Stimulated activated CD8-positive, alpha-beta memory T cell treated with anti-CD3 and anti-CD28 coated beads, Interleukin-2, amount 100 ng/mL, for 1 hour (primary cell): ENCODE data around the gene HOXB8.

Experiments used
- DNase-seq, 2 donors: peaks; one replicate each; pipeline ENCODE4 v3.0.0-alpha.2; 2020; ENCODE audit warnings: low read depth in 2 of 2

HOXB8 gene

DNA sequence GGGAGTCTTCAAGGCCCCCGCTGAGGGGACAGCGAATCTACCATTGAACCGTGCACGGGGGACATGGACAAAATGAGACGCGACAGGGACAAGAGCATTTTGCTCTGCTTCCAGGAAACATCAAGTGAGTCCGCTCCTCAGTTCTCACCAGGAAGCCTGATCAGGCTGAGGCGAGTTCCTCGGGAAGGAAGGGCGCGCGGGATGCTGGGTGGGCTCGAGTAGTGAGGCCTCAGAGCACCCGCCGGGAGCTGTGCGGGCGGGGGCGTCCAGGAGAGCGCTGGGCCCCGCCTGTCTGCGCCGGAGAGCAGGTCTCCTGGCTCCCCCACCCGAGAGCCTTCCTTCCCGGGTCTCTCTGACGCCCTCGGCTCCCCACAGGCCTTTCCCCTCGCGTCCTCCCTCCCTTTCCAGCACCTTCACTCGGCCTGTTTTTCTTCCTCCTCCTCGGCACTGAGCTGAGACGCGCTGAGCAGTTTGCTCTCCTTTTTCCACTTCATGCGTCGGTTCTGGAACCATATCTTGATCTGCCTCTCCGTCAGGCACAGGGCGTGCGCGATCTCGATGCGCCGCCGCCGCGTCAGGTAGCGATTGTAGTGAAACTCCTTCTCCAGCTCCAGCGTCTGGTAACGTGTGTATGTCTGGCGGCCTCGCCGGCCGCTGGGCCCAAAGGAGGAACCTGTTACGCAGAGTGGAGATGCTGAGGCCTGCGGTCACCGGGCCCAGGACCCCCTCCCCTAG lies 18.9 kb downstream of the HOXB8 start:
- DNase-seq, result no peak

DNA sequence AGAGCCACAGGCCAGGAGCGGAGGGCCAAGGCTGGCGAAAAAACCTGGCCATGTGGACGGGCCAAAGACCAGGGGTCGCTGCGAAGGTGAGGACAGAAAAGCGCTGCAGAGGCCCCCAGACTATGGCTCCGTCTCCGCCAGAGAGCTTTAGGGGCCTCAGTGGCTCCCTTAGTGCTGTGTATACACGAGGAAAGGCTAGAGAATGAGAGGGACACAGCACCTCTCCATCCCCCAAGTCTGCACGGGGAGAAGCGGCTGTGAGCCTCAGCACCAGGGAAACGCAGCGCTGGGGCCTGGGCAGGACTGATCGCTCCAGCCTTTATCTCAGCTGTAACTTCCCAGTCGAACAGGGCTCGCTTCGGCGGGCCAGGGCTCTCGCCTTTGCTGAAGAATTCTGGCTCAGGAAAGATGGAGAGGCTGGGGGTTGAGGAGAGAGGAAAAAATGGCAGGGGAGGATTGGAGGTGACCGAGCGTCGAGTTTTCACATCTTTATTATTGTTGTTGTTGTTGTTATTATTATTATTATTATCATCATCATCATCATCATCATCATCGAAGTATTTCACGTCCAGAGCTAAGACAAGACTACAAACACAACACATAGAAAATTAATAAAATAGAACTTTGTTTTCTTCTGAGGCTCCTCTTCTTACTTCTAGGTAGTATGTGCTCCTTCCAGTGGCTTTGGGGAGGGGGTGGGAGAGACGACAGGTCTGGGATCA lies 19.7 kb downstream of the HOXB8 start:
- DNase-seq, result no peak

GRCh38 chr17:48594538-48595277 lies 20.4 kb downstream of the HOXB8 start:
- no peak for DNase-seq

GRCh38 chr17:48593840-48594537 lies 21.1 kb downstream of the HOXB8 start:
- DNase-seq, result peak; percentile 58 to 66

DNA sequence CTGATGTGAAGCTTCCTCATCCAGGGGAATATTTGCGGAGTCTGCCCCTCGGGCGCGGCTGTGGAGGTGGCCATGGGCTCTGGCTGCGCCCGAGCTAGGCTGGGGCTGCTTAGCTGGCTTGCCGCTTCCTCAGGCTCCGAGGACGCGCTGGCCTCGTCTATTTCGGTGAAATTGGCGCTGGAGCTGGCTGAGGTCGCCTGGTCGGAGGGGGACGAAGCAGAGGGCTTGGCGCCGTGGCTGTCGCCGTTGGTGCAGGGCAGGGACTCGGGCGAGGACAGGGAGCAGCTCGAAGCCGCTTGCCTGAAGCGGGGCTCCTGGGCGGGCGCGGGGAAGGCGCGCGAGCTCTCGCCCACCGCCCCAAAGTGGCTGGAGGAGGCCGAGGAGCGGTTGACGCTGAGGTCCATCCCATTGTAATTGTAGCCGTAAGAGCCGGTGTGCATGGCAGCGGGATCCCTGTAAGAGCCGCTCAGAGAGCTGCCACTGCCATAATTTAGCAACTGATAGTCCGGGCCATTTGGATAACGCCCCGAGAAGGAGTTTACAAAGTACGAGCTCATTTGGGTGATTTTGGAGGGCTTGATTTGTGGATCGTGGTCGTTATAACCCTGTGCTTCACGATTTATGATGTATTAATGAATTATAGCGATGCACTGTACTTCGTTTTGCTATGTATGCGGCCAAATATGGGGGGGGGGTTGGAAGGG lies 21.8 kb downstream of the HOXB8 start, which contains the start of gene HOXB5:
HOXB5 (minus strand) TSS at position 654 of the 704 bp plus-strand sequence; CDS start at position 557, 97 bp downstream.
- DNase-seq, result no peak

GRCh38 chr17:48592577-48592976 lies 22.5 kb downstream of the HOXB8 start:
- no peak for DNase-seq

DNA sequence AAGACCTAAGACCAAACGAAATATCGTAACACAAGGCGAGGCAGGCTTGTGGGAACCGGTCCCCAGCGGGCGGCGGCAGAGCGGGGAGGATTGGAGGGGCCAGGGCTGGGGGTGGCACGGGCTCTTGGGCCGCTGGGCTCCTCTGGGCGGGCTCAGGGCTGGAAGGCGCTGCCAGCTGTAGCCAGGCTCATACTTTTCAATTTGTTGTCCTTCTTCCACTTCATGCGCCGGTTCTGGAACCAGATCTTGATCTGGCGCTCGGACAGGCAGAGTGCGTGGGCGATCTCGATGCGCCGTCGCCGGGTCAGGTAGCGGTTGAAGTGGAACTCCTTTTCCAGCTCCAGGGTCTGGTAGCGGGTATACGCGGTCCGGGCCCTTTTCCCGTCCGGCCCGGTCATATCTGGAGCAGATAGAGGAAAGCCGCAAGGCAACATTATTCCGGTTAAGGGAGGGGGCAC lies 23.0 kb downstream of the HOXB8 start:
- DNase-seq, result no peak

GRCh38 chr17:48591255-48592056 lies 23.6 kb downstream of the HOXB8 start:
- DNase-seq, result no peak

GRCh38 chr17:48590607-48591161 lies 24.4 kb downstream of the HOXB8 start:
- DNase-seq, result no peak

DNA sequence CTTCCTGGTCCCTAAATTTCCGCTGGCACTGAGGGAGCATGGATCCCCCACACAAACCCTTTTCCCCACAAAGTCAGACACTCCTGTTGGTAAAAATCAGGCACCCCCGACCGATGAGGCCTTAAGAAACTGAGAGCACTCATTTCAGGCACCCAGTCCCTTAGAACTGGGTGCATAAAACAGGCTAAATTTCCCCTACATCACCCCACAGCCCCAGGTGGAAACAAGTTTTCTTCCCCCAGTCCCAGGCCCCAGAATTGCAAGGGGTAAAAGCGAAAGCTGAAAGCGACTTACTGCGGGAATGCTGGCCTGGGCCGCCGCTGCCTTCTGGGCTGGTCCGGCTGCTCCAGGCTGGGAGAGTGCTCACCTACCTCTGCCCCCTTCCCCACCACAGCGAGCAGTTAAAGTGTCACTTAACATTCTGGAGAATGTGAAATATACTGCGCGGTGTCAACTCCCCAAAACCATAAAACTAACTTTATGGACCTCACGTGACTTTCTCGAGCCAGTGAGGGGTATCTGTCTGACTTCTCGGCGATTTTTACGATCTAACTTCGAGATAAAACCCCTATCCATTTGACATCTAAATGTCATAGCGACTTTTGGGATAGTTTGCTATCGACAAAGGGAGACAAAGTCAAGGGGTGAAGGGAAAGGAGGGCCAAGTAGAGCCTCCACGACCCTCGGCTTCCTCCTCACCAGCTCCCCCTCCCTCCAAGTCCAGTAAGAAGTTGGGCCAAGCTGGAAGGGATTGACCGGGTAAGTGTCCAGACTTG lies 25.1 kb downstream of the HOXB8 start, which contains the start of gene HOXB3:
HOXB3 (minus strand) TSS at position 411 of the 776 bp plus-strand sequence. CDS start 37,767 bp downstream, outside the sequence.
- DNase-seq, result no peak

DNA sequence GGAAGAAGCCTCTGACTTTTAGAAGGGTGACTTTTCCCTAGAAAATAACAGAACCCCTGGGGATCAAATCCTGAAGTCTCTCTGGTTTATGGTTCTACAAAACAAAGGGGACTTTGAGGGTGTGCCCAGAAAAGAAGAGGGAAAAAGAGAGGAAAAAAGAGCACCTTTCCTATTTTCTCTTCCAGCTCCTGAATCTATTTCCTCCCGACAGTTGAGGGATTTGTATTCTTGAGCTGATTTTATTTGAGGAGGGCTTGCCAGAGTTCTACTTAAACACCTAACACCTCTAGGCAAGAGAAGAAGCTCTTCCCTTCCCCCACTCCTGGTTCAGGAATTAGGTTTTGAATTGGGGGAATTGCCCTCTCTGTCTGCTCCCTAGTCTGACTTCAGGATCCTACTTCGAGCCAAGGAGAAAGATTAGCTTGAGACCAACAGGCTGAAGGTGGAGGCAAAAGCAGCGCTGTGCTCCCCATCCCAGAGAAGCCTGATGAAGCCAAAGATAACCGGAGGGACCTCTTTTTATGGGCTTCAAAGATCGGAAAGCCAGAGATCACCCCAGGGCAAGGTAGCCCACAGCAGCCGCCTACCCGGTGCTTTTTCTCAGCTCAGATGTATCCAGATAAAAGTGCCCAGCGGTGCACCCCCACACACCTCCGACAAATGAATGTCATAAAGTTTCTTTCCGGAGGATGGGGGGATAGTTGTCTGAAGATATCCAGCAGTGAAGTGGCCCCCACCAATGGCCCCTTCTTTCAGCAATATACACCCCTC lies 25.8 kb downstream of the HOXB8 start:
- no peak for DNase-seq

DNA sequence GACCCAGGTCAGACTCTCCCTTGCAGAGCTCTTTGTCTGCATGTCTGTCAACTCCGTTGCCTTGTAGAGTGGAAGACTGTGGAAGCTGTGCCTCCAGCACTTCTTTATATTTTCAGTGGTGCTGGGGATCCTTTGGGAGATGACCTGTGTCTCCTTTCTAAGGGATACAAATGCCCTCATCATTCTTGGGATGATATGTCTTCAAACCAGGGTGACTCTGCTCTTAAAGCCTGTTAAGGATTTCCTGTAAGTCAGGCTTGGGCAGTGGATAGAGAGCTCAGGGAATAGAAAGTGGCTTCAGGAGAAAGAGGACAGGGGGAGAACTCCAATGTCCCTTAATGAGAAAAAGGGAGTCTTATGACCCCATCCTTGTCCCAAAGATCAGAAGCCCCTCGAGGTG lies 26.6 kb downstream of the HOXB8 start:
- no peak for DNase-seq

GRCh38 chr17:48588074-48588415 lies 27.0 kb downstream of the HOXB8 start:
- DNase-seq, result no peak

DNA sequence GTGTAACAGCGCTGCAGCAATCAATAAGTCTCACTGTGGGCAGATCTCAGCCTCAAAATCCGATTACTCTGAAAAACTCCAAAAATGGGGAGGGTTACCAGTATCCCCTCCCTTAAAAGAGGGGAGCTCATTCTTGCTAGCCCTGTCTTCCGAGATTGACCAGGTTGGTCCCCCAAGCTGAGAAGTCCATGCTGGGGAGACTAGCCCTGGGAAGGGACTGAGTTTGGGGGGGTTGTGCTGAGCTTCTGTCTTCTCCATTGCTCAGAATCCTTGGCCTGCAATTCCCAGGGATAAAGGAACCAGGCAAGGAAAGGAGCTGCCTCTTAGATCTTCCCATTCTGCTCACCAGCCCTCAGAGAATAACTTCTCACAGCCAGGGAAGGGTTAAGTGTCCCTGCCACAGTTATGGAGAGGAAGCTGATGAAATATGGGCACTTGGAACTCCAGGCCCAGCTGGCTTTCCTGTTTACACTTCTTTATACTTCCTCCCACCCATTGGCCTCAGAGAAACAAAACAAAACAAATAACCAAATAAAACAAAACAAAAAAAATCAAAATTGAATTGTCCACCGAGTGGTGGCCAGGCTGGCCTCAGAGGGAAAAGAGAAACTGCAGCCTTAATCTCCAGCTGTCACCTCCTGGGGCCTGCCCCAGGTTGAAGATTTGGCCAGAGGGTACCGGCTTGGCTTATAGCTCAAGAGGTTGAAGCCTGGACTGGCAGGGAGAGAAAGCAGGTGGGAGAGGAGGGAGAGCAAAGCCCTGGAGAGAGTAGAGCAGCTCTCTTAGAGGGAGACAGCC lies 27.6 kb downstream of the HOXB8 start:
- no peak for DNase-seq

- DNase-seq, result no peak
Observed at GRCh38 chr17:48586355-48587258, 28.5 kb downstream of the HOXB8 start.

- no peak for DNase-seq
Observed at GRCh38 chr17:48584223-48584741, 30.8 kb downstream of the HOXB8 start.
